Neutrophil (primary cell): Measurements from ENCODE around the gene ART1.
A peak's percentile ranks its signal among the peaks of the same experiment; 100 is the strongest.
"Not testable (repeated sequence)": the region's sequence is repeated elsewhere in the genome, so short reads cannot be mapped to it uniquely, and the experiment has no call there.

Experiments
- H3K27ac ChIP-seq: fragments of 200-600 bp; sonication (generic); 2 replicates; pipeline ENCODE4 v1.5.1; 2016; ENCODE audit warnings: mild to moderate bottlenecking, moderate library complexity
- H3K27me3 ChIP-seq: fragments of 200-600 bp; sonication (generic); 2 replicates; pipeline ENCODE4 v1.6.0; 2016; ENCODE audit warnings: mild to moderate bottlenecking
- H3K36me3 ChIP-seq: fragments of 200-600 bp; sonication (generic); 2 replicates; pipeline ENCODE4 v1.5.1; 2017
- H3K4me1 ChIP-seq, 2 experiments: fragments of 200-600 bp in 1 of 2; sonication (generic) in 1 of 2; 1 replicate in 1 of 2; 2 replicates in 1 of 2; pipeline versions ENCODE4 v1.5.1 to v1.6.1; 2013 to 2016; ENCODE audit warnings: low read depth in 1 of 2, low read length in 1 of 2, mild to moderate bottlenecking in 1 of 2, moderate library complexity in 1 of 2; ENCODE audit not compliant: control insufficient read depth in 1 of 2, insufficient read depth in 1 of 2
- H3K4me3 ChIP-seq, 2 experiments: fragments of 200-600 bp in 1 of 2; sonication (generic) in 1 of 2; 1 replicate in 1 of 2; 2 replicates in 1 of 2; pipeline ENCODE4 v1.5.1; 2013 to 2016; ENCODE audit warnings: low read depth in 1 of 2, low read length in 1 of 2, mild to moderate bottlenecking in 1 of 2, moderate library complexity in 1 of 2
- H3K9me3 ChIP-seq: fragments of 200-600 bp; sonication (generic); 2 replicates; pipeline ENCODE4 v1.5.1; 2016
- TF ChIP-seq, protein P1 (sequence below): fragments of 200-600 bp; sonication (generic); IDR thresholded peaks from 2 replicates; pipeline ENCODE4 v1.5.1; 2016; ENCODE audit warnings: antibody characterized with exemption

The ART1 gene

DNA sequence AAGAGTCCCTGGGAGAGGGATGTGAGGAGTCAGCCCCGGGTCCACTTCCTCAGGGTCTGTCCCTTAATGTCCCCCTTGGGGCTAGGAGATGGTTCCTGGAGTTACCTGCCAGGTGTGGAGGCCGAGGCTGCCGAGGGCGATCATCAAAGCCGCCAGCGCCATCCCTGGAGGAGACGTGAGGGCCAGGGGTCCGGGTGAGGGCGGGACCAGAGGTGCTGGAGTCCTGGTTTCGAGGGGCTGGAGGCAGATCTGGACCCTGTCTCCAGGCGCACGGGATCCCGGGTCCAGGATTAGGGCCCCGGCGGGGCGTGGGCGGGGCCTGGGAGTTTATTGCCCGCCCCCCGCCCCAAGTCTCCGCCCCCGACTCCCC is 3.2 kb upstream of the ART1 start, which contains the start of gene ART5:
Gene ART5 (minus strand): TSS at position 292 of the 370 bp plus-strand sequence. CDS start 130 bp downstream, at position 162.
- TF ChIP-seq, protein P1, sequence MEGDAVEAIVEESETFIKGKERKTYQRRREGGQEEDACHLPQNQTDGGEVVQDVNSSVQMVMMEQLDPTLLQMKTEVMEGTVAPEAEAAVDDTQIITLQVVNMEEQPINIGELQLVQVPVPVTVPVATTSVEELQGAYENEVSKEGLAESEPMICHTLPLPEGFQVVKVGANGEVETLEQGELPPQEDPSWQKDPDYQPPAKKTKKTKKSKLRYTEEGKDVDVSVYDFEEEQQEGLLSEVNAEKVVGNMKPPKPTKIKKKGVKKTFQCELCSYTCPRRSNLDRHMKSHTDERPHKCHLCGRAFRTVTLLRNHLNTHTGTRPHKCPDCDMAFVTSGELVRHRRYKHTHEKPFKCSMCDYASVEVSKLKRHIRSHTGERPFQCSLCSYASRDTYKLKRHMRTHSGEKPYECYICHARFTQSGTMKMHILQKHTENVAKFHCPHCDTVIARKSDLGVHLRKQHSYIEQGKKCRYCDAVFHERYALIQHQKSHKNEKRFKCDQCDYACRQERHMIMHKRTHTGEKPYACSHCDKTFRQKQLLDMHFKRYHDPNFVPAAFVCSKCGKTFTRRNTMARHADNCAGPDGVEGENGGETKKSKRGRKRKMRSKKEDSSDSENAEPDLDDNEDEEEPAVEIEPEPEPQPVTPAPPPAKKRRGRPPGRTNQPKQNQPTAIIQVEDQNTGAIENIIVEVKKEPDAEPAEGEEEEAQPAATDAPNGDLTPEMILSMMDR, result no peak
- peaks cover 9 to 11% of the 10 kb centered on the region in 2 experiments for H3K4me1 ChIP-seq
- H3K27ac ChIP-seq, result no peak within 1 kb of the TSS
- no peaks in the 10 kb centered on the region for H3K9me3 ChIP-seq
- H3K36me3 ChIP-seq, result no peaks in the 10 kb centered on the region
- H3K4me3 ChIP-seq, result peak within 1 kb of the TSS; percentile 10 to 29
- peaks cover 56% of the 10 kb centered on the region for H3K27me3 ChIP-seq

DNA sequence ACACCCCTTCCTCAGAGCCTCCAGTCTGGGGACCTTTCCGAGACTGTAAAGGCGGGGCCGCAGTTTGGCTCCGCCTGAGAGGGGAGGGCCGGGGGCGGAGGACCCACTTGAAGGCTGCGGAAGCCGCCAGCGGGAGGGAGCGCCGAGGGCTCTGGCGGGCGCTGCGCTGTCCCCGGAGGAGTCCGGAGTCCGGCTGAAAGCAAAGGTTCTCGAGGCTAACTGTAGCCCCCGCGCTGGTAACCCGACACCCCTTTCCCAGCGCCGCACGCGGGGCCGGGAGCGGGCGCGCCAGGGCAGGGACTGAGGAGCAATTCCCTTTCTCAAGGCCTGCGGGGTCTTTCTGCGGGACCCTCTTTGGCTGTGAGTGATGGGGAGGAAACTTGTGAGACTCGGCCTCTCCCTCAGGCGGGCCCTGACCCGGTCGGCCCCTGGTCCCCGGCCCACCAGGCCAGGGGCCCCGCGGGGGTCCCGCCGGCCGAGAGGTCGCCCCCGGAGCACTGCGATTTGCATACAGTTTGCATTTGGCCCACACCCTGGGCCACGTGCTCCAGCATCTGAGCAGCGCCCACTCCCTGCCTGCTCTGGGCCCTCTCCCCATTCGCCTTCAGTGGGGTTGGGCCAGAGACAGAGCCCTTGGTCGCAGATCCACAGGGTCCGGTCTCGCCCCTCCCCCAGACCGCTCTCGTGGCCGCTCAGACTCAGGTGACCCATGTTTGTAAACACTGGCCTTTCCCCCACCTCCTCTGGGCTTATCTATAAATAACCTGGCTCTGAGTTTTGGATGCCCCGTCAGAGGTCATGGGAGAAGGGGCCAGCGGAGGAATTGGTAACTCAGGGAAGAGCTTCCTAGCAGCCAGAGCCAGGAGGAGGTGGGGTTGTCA is 2.6 kb upstream of the ART1 start:
- Histone ChIP-seq H3K36me3 (no peaks in the 10 kb centered on the region), H3K4me3 (peak overlapping the region; percentile 10 to 29), H3K4me1 (peaks cover 9 to 11% of the 10 kb centered on the region in 2 experiments), H3K27me3 (peaks cover 56% of the 10 kb centered on the region), H3K9me3 (no peaks in the 10 kb centered on the region), H3K27ac (no peak overlapping the region)
- TF ChIP-seq, protein P1, result no peak

DNA sequence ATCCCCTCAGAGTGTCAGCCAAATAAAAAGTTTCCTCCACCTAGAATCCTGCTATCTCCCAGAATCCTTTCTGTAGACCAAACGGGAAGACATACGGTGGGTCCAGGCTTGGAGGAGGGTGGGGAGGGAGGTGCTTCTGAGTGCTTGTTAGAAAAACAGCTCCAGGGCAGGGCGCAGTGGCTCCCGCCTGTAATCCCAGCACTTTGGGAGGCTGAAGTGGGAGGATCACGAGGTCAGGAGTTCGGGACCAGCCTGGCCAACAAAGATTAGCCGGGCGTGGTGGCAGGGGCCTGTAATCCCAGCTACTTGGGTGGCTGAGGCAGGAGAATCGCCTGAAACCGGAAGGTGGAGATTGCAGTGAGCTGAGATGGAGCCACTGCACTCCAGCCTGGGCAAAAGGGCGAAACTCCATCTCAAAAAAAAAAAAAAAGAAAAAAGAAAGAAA is 1.8 kb upstream of the ART1 start:
- H3K4me3 ChIP-seq, H3K36me3 ChIP-seq, H3K27ac ChIP-seq, H3K9me3 ChIP-seq: not testable (repeated sequence)
- Histone ChIP-seq H3K4me1 (peaks cover 9 to 11% of the 10 kb centered on the region in 2 experiments), H3K27me3 (peaks cover 56% of the 10 kb centered on the region)

DNA sequence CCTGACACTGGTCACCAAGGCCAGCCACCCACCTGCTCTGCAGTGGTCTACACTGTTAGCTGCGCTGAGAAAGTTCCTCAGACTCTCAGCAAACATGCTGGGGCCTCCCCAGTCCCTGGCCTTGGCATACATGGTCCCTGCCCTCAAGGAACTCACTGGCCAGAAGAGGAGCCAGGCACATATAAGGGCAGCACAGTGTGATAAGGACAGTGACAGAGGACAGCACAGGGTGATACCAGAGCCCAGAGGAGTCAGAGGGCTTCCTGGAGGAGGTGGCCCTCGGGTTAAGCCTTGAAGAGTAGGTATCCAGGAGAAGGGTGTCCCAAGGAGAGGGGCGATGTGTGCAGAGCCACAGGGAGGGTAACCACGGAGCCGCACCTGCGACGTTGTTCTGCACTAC is 624 bp downstream of the ART1 start:
- H3K4me3 ChIP-seq, result no peak overlapping the region
- H3K36me3 ChIP-seq, result no peaks in the 10 kb centered on the region
- H3K27ac ChIP-seq, result no peak overlapping the region
- peaks cover 77% of the 10 kb centered on the region for H3K27me3 ChIP-seq
- TF ChIP-seq, protein P1, result no peak
- H3K4me1 ChIP-seq, result peaks cover 6 to 9% of the 10 kb centered on the region in 2 experiments
- H3K9me3 ChIP-seq, result no peaks in the 10 kb centered on the region

DNA sequence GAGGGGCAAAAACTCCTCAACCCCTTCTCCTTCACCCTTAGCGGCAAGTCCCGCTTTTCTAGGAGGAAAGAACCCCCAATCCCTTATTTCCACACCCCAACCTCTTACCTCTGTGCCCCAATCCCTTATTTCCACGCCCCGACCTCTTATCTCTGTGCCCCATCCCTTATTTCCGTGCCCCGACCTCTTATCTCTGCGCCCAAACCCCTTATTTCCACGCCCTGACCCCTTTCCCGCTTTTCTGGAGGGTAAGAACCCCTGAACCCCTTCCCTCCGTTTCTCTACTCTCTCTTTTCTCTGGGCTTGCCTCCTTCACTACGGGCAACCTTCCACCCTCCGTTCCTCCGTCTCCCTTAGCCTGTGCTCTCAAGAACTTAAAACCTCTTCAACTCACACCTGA is 3.9 kb downstream of the ART1 start:
- not testable (repeated sequence) for H3K4me3 ChIP-seq, H3K27ac ChIP-seq, H3K4me1 ChIP-seq, H3K9me3 ChIP-seq, H3K36me3 ChIP-seq
- H3K27me3 ChIP-seq, result peaks cover 51% of the 10 kb centered on the region

DNA sequence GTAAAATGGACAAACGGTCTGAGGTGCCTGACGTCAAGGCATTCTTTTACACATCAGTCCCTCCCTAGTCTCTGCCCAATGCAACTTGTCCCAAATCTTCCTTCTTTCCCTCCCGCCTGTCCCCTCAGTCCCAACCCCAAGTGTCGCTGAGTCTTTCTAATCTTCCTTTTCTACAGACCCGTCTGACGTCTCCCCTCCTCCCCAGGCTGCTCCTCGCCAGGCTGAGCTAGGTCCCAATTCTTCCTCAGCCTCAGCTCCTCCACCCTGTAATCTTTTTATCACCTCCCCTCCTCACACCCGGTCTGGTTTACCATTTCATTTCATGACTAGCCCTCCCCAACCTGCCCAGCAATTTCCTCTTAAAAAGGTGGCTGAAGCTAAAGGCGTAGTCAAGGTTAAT is 4.4 kb downstream of the ART1 start:
- H3K4me1 ChIP-seq, H3K9me3 ChIP-seq, H3K27ac ChIP-seq, H3K4me3 ChIP-seq, H3K36me3 ChIP-seq: not testable (repeated sequence)
- H3K27me3 ChIP-seq, result peaks cover 48% of the 10 kb centered on the region

DNA sequence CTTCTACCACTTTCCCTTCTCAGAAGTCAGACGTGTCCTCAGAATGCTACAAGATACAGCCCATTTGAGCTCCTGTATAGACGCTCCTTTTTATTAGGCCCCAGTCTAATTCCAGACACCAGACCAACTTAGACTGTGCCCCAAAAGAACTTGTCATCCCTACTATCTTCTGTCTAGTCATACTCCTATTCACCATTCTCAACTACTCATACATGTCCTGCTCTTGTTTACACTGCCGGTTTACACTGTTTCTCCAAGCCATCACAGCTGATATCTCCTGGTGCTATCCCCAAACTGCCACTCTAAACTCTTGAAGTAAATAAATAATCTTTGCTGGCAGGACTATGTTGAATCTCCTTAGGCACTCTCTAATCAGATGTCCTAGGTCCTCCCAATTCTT is 7.6 kb downstream of the ART1 start:
- H3K27me3 ChIP-seq, result peaks cover 49% of the 10 kb centered on the region
- H3K9me3 ChIP-seq, H3K4me1 ChIP-seq, H3K4me3 ChIP-seq, H3K27ac ChIP-seq, H3K36me3 ChIP-seq: not testable (repeated sequence)
